B cell (primary cell): ENCODE measurements around the gene RBMS3.
"Not testable (repeated sequence)": the region's sequence is repeated elsewhere in the genome, so short reads cannot be mapped to it uniquely, and the experiment has no call there.

ENCODE experiments used
- CTCF ChIP-seq: fragments of 200-600 bp; IDR thresholded peaks from one replicate; pipeline ENCODE4 v1.8.0; 2022; ENCODE audit warnings: antibody characterized with exemption, mild to moderate bottlenecking
- EZH2 ChIP-seq: IDR thresholded peaks from 2 replicates; pipeline ENCODE4 v1.6.1; 2012; ENCODE audit warnings: borderline replicate concordance, low read depth, mild to moderate bottlenecking, moderate library complexity, low read length; ENCODE audit not compliant: insufficient read depth, poor library complexity, severe bottlenecking

- TF ChIP-seq CTCF, EZH2: not testable (repeated sequence)
Measured at GRCh38 chr3:29670476-29670875, 389.6 kb downstream of the RBMS3 start.
